Measurements from ENCODE around the gene NELL2. TPM values are rescaled to one million over a fixed set of nuclear protein-coding genes. Genes with fewer than 3 reads are reported as not detected.

Gene NELL2
- total RNA-seq, 1 donor from 2014 or later, result 16.9 TPM

- Histone ChIP-seq H3K27ac (no peak overlapping the region), H3K4me3 (no peak overlapping the region), H3K9me3 (no peaks in the 10 kb centered on the region), H3K36me3 (no peaks in the 10 kb centered on the region), H3K4me1 (no peaks in the 10 kb centered on the region), H3K27me3 (no peaks in the 10 kb centered on the region)
- no peak for DNase-seq (ENCODE audit: extremely low spot score in 2 of 2)
- intact Hi-C loops (cut with DNase I), result no loop called here
- TF ChIP-seq, protein P1, sequence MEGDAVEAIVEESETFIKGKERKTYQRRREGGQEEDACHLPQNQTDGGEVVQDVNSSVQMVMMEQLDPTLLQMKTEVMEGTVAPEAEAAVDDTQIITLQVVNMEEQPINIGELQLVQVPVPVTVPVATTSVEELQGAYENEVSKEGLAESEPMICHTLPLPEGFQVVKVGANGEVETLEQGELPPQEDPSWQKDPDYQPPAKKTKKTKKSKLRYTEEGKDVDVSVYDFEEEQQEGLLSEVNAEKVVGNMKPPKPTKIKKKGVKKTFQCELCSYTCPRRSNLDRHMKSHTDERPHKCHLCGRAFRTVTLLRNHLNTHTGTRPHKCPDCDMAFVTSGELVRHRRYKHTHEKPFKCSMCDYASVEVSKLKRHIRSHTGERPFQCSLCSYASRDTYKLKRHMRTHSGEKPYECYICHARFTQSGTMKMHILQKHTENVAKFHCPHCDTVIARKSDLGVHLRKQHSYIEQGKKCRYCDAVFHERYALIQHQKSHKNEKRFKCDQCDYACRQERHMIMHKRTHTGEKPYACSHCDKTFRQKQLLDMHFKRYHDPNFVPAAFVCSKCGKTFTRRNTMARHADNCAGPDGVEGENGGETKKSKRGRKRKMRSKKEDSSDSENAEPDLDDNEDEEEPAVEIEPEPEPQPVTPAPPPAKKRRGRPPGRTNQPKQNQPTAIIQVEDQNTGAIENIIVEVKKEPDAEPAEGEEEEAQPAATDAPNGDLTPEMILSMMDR (IDR thresholded peaks at IDR 0.05), result no peak
Measured at GRCh38 chr12:44546060-44546459, 330.1 kb downstream of the NELL2 start.

- Histone ChIP-seq H3K27me3 (no peaks in the 10 kb centered on the region), H3K4me1 (no peaks in the 10 kb centered on the region), H3K9me3 (no peaks in the 10 kb centered on the region), H3K36me3 (no peaks in the 10 kb centered on the region), H3K4me3 (no peak overlapping the region), H3K27ac (no peak overlapping the region)
- TF ChIP-seq POLR2AphosphoS5 (IDR thresholded peaks at IDR 0.05; ENCODE audit: insufficient read depth in 1 of 2, low read depth in 1 of 2), result no peak
- no peak for TF ChIP-seq POLR2A (IDR thresholded peaks at IDR 0.05)
- TF ChIP-seq, protein P1 (IDR thresholded peaks at IDR 0.05), result no peak
- intact Hi-C loops (cut with DNase I), result no loop called here
- no peak for DNase-seq (ENCODE audit: extremely low spot score in 2 of 2)
Measured at GRCh38 chr12:44544018-44544417, 332.1 kb downstream of the NELL2 start.

- intact Hi-C loops (cut with DNase I), result no loop called here
- TF ChIP-seq, protein P1 (IDR thresholded peaks at IDR 0.05), result no peak
- no peak for TF ChIP-seq POLR2AphosphoS5 (IDR thresholded peaks at IDR 0.05; ENCODE audit: insufficient read depth in 1 of 2, low read depth in 1 of 2)
- no peak for TF ChIP-seq POLR2A (IDR thresholded peaks at IDR 0.05)
- H3K4me1 ChIP-seq, result no peaks in the 10 kb centered on the region
- DNase-seq (ENCODE audit: extremely low spot score in 2 of 2), result no peak
- no peak overlapping the region for H3K27ac ChIP-seq
- no peaks in the 10 kb centered on the region for H3K27me3 ChIP-seq
- no peaks in the 10 kb centered on the region for H3K36me3 ChIP-seq
- no peaks in the 10 kb centered on the region for H3K9me3 ChIP-seq
- no peak overlapping the region for H3K4me3 ChIP-seq
Measured at GRCh38 chr12:44542716-44543115, 333.4 kb downstream of the NELL2 start.

DNA sequence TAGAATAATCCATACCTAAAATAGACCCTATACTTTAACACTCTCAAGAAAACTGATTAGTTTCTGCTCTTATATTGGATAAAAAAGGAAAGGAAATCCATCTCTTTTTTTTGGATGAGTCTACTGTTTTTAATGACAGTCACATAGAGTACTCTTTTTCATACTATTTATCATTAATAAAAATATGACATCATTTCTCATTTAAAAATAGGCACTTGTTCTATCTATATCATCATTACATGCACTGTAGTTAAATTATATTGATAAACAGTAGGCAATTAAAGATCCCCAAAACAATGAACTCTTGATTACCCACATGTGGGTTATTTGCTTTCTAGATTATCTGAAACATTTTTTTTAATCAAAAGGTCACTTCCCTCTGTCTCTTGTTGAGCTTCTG is 338.8 kb downstream of the NELL2 start:
- TF ChIP-seq, protein P1 (IDR thresholded peaks at IDR 0.05), result no peak
- TF ChIP-seq POLR2AphosphoS5 (IDR thresholded peaks at IDR 0.05; ENCODE audit: insufficient read depth in 1 of 2, low read depth in 1 of 2) (no peak), POLR2A (IDR thresholded peaks at IDR 0.05) (no peak)
- intact Hi-C loops (cut with DNase I), result no loop called here
- H3K27ac ChIP-seq, result no peak overlapping the region
- no peak overlapping the region for H3K4me3 ChIP-seq
- H3K36me3 ChIP-seq, result no peaks in the 10 kb centered on the region
- no peaks in the 10 kb centered on the region for H3K4me1 ChIP-seq
- H3K9me3 ChIP-seq, result no peaks in the 10 kb centered on the region
- H3K27me3 ChIP-seq, result no peaks in the 10 kb centered on the region
- DNase-seq (ENCODE audit: extremely low spot score in 2 of 2), result no peak

- no peaks in the 10 kb centered on the region for H3K9me3 ChIP-seq
- no peak overlapping the region for H3K4me3 ChIP-seq
- no peak for TF ChIP-seq POLR2AphosphoS5 (IDR thresholded peaks at IDR 0.05; ENCODE audit: insufficient read depth in 1 of 2, low read depth in 1 of 2)
- TF ChIP-seq, protein P1 (IDR thresholded peaks at IDR 0.05), result no peak
- TF ChIP-seq POLR2A (IDR thresholded peaks at IDR 0.05), result no peak
- H3K36me3 ChIP-seq, result no peaks in the 10 kb centered on the region
- H3K4me1 ChIP-seq, result no peaks in the 10 kb centered on the region
- H3K27me3 ChIP-seq, result no peaks in the 10 kb centered on the region
- no peak overlapping the region for H3K27ac ChIP-seq
- intact Hi-C loops (cut with DNase I), result no loop called here
- DNase-seq (ENCODE audit: extremely low spot score in 2 of 2), result no peak
Measured at GRCh38 chr12:44532940-44533339, 343.2 kb downstream of the NELL2 start.

Measured in vagina (tissue), 2 donors.